Naive thymus-derived CD4-positive, alpha-beta T cell (primary cell): ENCODE measurements around the gene PDIA2. TPM values are rescaled to one million over a fixed set of nuclear protein-coding genes. Genes with fewer than 3 reads are reported as not detected.

Experiments used
- ATAC-seq: fragments of 150-1000 bp; cut with Tn5 transposase; 2 replicates; pipeline ENCODE4 v1.10.0; 2021; ENCODE audit warnings: mild to moderate bottlenecking, moderate library complexity
- CTCF ChIA-PET: fragments of 350-600 bp; sonication (Branson Sonifier 250); formaldehyde crosslinking; loops from one replicate; lab custom pipeline; 2021; ENCODE audit warnings: antibody characterized with exemption; lab: Charles Lee
- POLR2A ChIA-PET: fragments of 350-600 bp; sonication (Branson Sonifier 250); formaldehyde crosslinking; loops from one replicate; lab custom pipeline; 2021; ENCODE audit warnings: antibody characterized with exemption, inconsistent platforms; lab: Charles Lee
- DNase-seq, 9 donors: peaks; one replicate each; pipeline versions ENCODE4 v3.0.0 to v3.0.0-alpha.2; 2020 to 2022; ENCODE audit warnings: mixed read lengths in 1 of 9
- H3K27ac ChIP-seq: one replicate; pipeline ENCODE4 v1.7.0; 2013; ENCODE audit warnings: mild to moderate bottlenecking, low read depth, low read length, moderate library complexity
- H3K27me3 ChIP-seq, 2 donors: one replicate each; pipeline ENCODE4 v1.7.0; 2013; ENCODE audit warnings: low read length in 2 of 2, mild to moderate bottlenecking in 2 of 2, moderate library complexity in 2 of 2; ENCODE audit not compliant: control insufficient read depth in 2 of 2, insufficient read depth in 2 of 2
- H3K36me3 ChIP-seq, 3 experiments: 1 replicate in 2 of 3; 2 replicates in 1 of 3; pipeline ENCODE4 v1.7.0; 2013; ENCODE audit warnings: low read length in 3 of 3, mild to moderate bottlenecking in 3 of 3, moderate library complexity in 1 of 3; ENCODE audit not compliant: insufficient read depth in 3 of 3, control insufficient read depth in 2 of 3
- H3K4me1 ChIP-seq, 2 donors: one replicate each; pipeline ENCODE4 v1.7.0; 2013; ENCODE audit warnings: low read length in 2 of 2, mild to moderate bottlenecking in 2 of 2, moderate library complexity in 1 of 2; ENCODE audit not compliant: control insufficient read depth in 2 of 2, insufficient read depth in 2 of 2
- H3K4me3 ChIP-seq: 2 replicates; pipeline ENCODE4 v1.7.0; 2013; ENCODE audit warnings: mild to moderate bottlenecking, low read length
- H3K9me3 ChIP-seq, 3 experiments: 1 replicate in 2 of 3; 2 replicates in 1 of 3; pipeline ENCODE4 v1.7.0; 2013; ENCODE audit warnings: low read length in 3 of 3; ENCODE audit not compliant: control insufficient read depth in 2 of 3
- H3K27ac Mint-ChIP-seq, 9 donors: one replicate each; pipeline ENCODE4 v1.8.0; 2020 to 2022; ENCODE audit warnings: mixed read lengths in 9 of 9, mild to moderate bottlenecking in 8 of 9, moderate library complexity in 5 of 9, inconsistent platforms in 2 of 9
- H3K27me3 Mint-ChIP-seq, 5 donors: one replicate each; pipeline ENCODE4 v1.8.0; 2021 to 2022; ENCODE audit warnings: mixed read lengths in 5 of 5, mild to moderate bottlenecking in 1 of 5
- H3K36me3 Mint-ChIP-seq, 5 donors: one replicate each; pipeline ENCODE4 v1.8.0; 2020 to 2022; ENCODE audit warnings: mixed read lengths in 5 of 5, mild to moderate bottlenecking in 3 of 5, inconsistent platforms in 1 of 5
- H3K4me1 Mint-ChIP-seq, 7 donors: one replicate each; pipeline ENCODE4 v1.8.0; 2020 to 2022; ENCODE audit warnings: mixed read lengths in 7 of 7, mild to moderate bottlenecking in 3 of 7, inconsistent platforms in 1 of 7
- H3K4me3 Mint-ChIP-seq, 10 donors: one replicate each; pipeline ENCODE4 v1.8.0; 2020 to 2022; ENCODE audit warnings: mild to moderate bottlenecking in 10 of 10, mixed read lengths in 10 of 10, moderate library complexity in 6 of 10, inconsistent platforms in 2 of 10
- H3K9me3 Mint-ChIP-seq, 11 donors: one replicate each; pipeline ENCODE4 v1.8.0; 2020 to 2022; ENCODE audit warnings: mixed read lengths in 11 of 11, mild to moderate bottlenecking in 4 of 11, inconsistent platforms in 1 of 11, moderate library complexity in 1 of 11
- intact Hi-C, 2 donors: fragments of 100-400 bp; cut with micrococcal nuclease; formaldehyde crosslinking; loops; one replicate each; pipeline ENCODE4 v1.15.1; 2023
- polyA plus RNA-seq, 2 donors: library from polyadenylated mRNA; unstranded; fragments of 300-500 nt; fragmentation: Illumina TruSeq; gene quantifications; one replicate each; pipeline ENCODE4 v1.2.3, GENCODE V29; 2021
- total RNA-seq, 6 experiments: library from RNA in 5 of 6; stranded (reverse) in 5 of 6; gene quantifications; 1 replicate in 5 of 6; 2 replicates in 1 of 6; pipeline ENCODE4 v1.2.3 and lab custom pipeline; 2021 to 2026

The PDIA2 gene
- total and polyA plus RNA-seq, 7 experiments from 2014 or later: 0.42 TPM; not detected in 6

GRCh38 chr16:243348-243747 is 39.6 kb upstream of the PDIA2 start:
- Mint-ChIP-seq H3K9me3 (no peaks in the 10 kb centered on the region), H3K4me3 (no peak overlapping the region), H3K27ac (peak overlapping the region in 1 of 9 donors; percentile 21), H3K27me3 (peaks cover 0 to 3% (median 0%) of the 10 kb centered on the region in 5 donors), H3K36me3 (peaks cover 0 to 12% (median 0%) of the 10 kb centered on the region in 5 donors), H3K4me1 (peaks cover 0 to 37% (median 15%) of the 10 kb centered on the region in 7 donors)
- no peaks in the 10 kb centered on the region for H3K36me3 ChIP-seq
- ChIA-PET CTCF (no interaction called here), POLR2A (interaction anchor here (1.0 kb wide), 1 partner anchor 14 kb away, joined by 3 read pairs; the partner anchor contains the start of gene LUC7L)
- H3K4me1 ChIP-seq: no peaks in the 10 kb centered on the region
- ATAC-seq (no peak), DNase-seq (no peak)
- H3K4me3 ChIP-seq: no peak overlapping the region
- H3K27ac ChIP-seq: no peak overlapping the region
- H3K9me3 ChIP-seq: no peaks in the 10 kb centered on the region
- intact Hi-C loops: loop anchor here in 1 of 2 donors (5.0 kb wide), 1 partner anchor 34 kb away; the partner anchor contains the start of gene RGS11
- H3K27me3 ChIP-seq: no peaks in the 10 kb centered on the region

DNA sequence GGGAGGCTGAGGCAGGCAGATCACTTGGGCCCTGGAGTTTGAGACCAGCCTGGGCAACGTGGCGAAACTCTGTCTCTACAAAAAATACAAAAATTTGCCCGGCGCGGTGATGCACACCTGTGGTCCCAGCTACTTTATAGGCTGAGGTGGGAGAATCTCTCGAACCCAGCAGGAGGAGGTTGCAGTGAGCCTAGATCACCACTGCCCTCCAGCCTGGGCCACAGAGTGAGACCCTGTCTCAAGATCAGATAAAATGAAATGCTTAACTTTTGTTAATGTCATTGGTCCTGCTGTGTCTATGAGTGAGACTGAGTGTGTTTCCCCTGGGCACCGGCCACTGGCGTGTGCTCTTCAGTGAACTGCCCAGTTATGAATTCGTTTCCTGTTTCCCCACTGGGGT is 37.9 kb upstream of the PDIA2 start:
- Histone ChIP-seq H3K4me3 (no peak overlapping the region), H3K9me3 (no peaks in the 10 kb centered on the region), H3K4me1 (no peaks in the 10 kb centered on the region), H3K27ac (no peak overlapping the region), H3K27me3 (no peaks in the 10 kb centered on the region), H3K36me3 (peaks cover 0 to 10% (median 0%) of the 10 kb centered on the region in 3 experiments)
- Mint-ChIP-seq H3K36me3 (peaks cover 0 to 11% (median 0%) of the 10 kb centered on the region in 5 donors), H3K27ac (peak overlapping the region in 5 of 9 donors; percentile 45 to 80 (median 48)), H3K4me3 (no peak overlapping the region), H3K27me3 (no peaks in the 10 kb centered on the region), H3K9me3 (no peaks in the 10 kb centered on the region), H3K4me1 (peaks cover 0 to 32% (median 9%) of the 10 kb centered on the region in 7 donors)
- intact Hi-C loops: no loop called here
- CTCF ChIA-PET: no interaction called here
- DNase-seq: no peak
- POLR2A ChIA-PET: no interaction called here
- ATAC-seq: no peak

GRCh38 chr16:247027-247426 is 35.9 kb upstream of the PDIA2 start:
- no peaks in the 10 kb centered on the region for H3K9me3 Mint-ChIP-seq

GRCh38 chr16:249431-249830 is 33.5 kb upstream of the PDIA2 start:
- H3K27ac ChIP-seq: no peak overlapping the region
- no peak for DNase-seq
- CTCF ChIA-PET: interaction anchor here (1.3 kb wide), 1 partner anchor 60 kb away, joined by 3 read pairs; no protein-coding TSS in a partner anchor

More at GRCh38 chr16:247027-247426, 35.9 kb upstream of the PDIA2 start:
- DNase-seq: no peak
- no peak overlapping the region for H3K4me3 ChIP-seq
- Mint-ChIP-seq H3K4me1 (peaks cover 0 to 21% (median 5%) of the 10 kb centered on the region in 7 donors), H3K36me3 (peaks cover 0 to 17% (median 5%) of the 10 kb centered on the region in 5 donors), H3K4me3 (no peak overlapping the region), H3K27me3 (no peaks in the 10 kb centered on the region), H3K27ac (no peak overlapping the region)
- no peaks in the 10 kb centered on the region for H3K9me3 ChIP-seq
- intact Hi-C loops: no loop called here
- ATAC-seq: no peak
- ChIA-PET CTCF (no interaction called here), POLR2A (interaction anchor here (0.6 to 0.8 kb wide), 2 partner anchors 12 to 24 kb away, joined by 3 to 6 read pairs; no protein-coding TSS in a partner anchor)
- H3K27me3 ChIP-seq: no peaks in the 10 kb centered on the region
- H3K36me3 ChIP-seq: peaks cover 0 to 17% (median 0%) of the 10 kb centered on the region in 3 experiments
- no peak overlapping the region for H3K27ac ChIP-seq
- peaks cover 0 to 3% of the 10 kb centered on the region in 2 donors for H3K4me1 ChIP-seq

DNA sequence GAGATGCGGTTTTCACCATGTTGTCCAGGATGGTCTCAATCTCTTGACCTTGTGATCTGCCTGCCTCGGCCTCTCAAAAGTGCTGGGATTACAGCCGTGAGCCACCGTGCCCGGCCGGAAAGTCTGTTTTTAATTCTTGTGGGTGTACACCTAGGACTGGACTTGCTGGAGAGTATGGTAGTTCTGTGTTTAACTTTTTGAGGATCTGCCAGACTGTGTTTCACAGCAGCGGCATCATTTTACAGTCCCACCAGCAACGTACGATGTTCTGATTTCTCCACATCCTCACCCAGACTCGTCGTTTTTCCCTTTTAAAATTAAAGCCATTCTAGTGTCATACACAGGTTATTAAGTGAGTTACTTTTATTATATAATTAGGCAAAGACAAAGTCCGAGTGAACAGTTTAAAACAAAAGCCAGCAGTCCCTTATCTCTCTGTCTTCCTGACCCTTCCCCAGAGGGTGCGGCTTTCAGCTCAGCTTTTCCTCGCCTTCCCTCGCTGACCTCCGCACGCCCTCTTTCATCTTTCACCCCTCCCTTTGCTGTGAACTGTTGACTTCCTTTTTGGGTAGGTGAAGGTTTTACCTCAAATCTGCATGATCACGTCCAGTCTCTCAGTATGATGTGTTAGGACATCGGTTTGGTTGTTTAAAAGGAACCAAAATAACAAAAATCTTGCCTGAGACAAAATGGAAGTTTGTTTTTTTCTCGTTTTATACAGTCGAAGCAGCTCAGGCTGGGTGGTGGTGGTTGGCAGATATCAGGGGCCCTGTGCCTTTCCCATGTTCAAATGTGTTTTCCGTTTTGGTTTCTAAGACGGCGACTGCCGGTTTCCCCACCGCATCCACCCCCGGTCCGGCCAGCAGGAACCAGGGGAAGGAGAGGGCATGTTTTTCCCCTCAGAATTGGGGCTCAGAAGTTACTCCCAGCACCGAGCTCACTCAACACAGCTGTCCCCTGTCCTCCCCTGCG is 30.3 kb upstream of the PDIA2 start:
- Mint-ChIP-seq H3K4me3 (peak overlapping the region; percentile 81 to 93 (median 86)), H3K27ac (peak overlapping the region; percentile 83 to 98 (median 94)), H3K27me3 (no peaks in the 10 kb centered on the region), H3K9me3 (no peaks in the 10 kb centered on the region), H3K4me1 (peaks cover 12 to 44% (median 28%) of the 10 kb centered on the region in 7 donors), H3K36me3 (peaks cover 4 to 31% (median 12%) of the 10 kb centered on the region in 5 donors)
- H3K27me3 ChIP-seq: no peaks in the 10 kb centered on the region
- peaks cover 0 to 30% (median 0%) of the 10 kb centered on the region in 3 experiments for H3K36me3 ChIP-seq
- peak overlapping the region; percentile 60 for H3K4me3 ChIP-seq
- intact Hi-C loops: loop anchor here (1.0 to 2.0 kb wide), 2 partner anchors 17 to 18 kb away; partner anchors contain the start of gene FAM234A (in 1 of the 2)
- H3K27ac ChIP-seq: peak overlapping the region; percentile 72
- no peaks in the 10 kb centered on the region for H3K9me3 ChIP-seq
- POLR2A ChIA-PET: interaction anchor here (0.7 to 3.1 kb wide), 4 partner anchors 17 to 99 kb away, joined by 3 to 14 read pairs (median 4); partner anchors contain the start of genes FAM234A and LUC7L
- ATAC-seq (peak; percentile 61), DNase-seq (peak in 7 of 9 donors; percentile 13 to 56 (median 27))
- H3K4me1 ChIP-seq: peaks cover 9 to 20% of the 10 kb centered on the region in 2 donors
- CTCF ChIA-PET: interaction anchor here (0.7 to 1.6 kb wide), 2 partner anchors 39 to 99 kb away, joined by 3 to 4 read pairs; no protein-coding TSS in a partner anchor

More at GRCh38 chr16:249431-249830, 33.5 kb upstream of the PDIA2 start:
- H3K9me3 ChIP-seq: no peaks in the 10 kb centered on the region
- H3K27me3 ChIP-seq: no peaks in the 10 kb centered on the region
- POLR2A ChIA-PET: interaction anchor here (1.7 kb wide), 1 partner anchor 14 kb away, joined by 4 read pairs; no protein-coding TSS in a partner anchor
- no peak for ATAC-seq
- peaks cover 15 to 29% (median 22%) of the 10 kb centered on the region in 7 donors for H3K4me1 Mint-ChIP-seq
- intact Hi-C loops: no loop called here
- no peaks in the 10 kb centered on the region for H3K27me3 Mint-ChIP-seq
- peaks cover 0 to 18% (median 0%) of the 10 kb centered on the region in 3 experiments for H3K36me3 ChIP-seq
- H3K9me3 Mint-ChIP-seq: no peaks in the 10 kb centered on the region
- no peak overlapping the region for H3K4me3 Mint-ChIP-seq
- peaks cover 0 to 21% (median 6%) of the 10 kb centered on the region in 5 donors for H3K36me3 Mint-ChIP-seq
- H3K27ac Mint-ChIP-seq: no peak overlapping the region
- peaks cover 9 to 19% of the 10 kb centered on the region in 2 donors for H3K4me1 ChIP-seq
- H3K4me3 ChIP-seq: no peak overlapping the region

- Mint-ChIP-seq H3K36me3 (peaks cover 4 to 28% (median 12%) of the 10 kb centered on the region in 5 donors), H3K27ac (peak overlapping the region in 8 of 9 donors; percentile 51 to 91 (median 82)), H3K9me3 (no peaks in the 10 kb centered on the region), H3K4me1 (peaks cover 12 to 44% (median 28%) of the 10 kb centered on the region in 7 donors), H3K4me3 (peak overlapping the region in 9 of 10 donors; percentile 48 to 91 (median 63)), H3K27me3 (no peaks in the 10 kb centered on the region)
- H3K27me3 ChIP-seq: no peaks in the 10 kb centered on the region
- intact Hi-C loops: loop anchor here in 1 of 2 donors (2.0 kb wide), 1 partner anchor 19 kb away; the partner anchor contains the start of gene FAM234A
- no peak for ATAC-seq
- peaks cover 9 to 20% of the 10 kb centered on the region in 2 donors for H3K4me1 ChIP-seq
- ChIA-PET POLR2A (interaction anchor here (0.6 to 3.1 kb wide), 3 partner anchors 16 to 59 kb away, joined by 3 to 14 read pairs (median 3); partner anchors contain the start of gene FAM234A), CTCF (interaction anchor here (1.6 kb wide), 1 partner anchor 98 kb away, joined by 4 read pairs; no protein-coding TSS in a partner anchor)
- no peak overlapping the region for H3K27ac ChIP-seq
- peaks cover 0 to 30% (median 0%) of the 10 kb centered on the region in 3 experiments for H3K36me3 ChIP-seq
- no peak overlapping the region for H3K4me3 ChIP-seq
- DNase-seq: peak in 3 of 9 donors; percentile 17 to 26 (median 19)
- no peaks in the 10 kb centered on the region for H3K9me3 ChIP-seq
Observed at GRCh38 chr16:253833-254232, 29.1 kb upstream of the PDIA2 start.
